Measurements from ENCODE around the gene CNTNAP5. TPM values are rescaled to one million over a fixed set of nuclear protein-coding genes. Genes with fewer than 3 reads are reported as not detected.

The CNTNAP5 gene
- total and polyA plus RNA-seq, 9 of the 15 experiments (the other 6 are each of a cell fraction or from before 2014, with no cell fraction given): not detected

DNA sequence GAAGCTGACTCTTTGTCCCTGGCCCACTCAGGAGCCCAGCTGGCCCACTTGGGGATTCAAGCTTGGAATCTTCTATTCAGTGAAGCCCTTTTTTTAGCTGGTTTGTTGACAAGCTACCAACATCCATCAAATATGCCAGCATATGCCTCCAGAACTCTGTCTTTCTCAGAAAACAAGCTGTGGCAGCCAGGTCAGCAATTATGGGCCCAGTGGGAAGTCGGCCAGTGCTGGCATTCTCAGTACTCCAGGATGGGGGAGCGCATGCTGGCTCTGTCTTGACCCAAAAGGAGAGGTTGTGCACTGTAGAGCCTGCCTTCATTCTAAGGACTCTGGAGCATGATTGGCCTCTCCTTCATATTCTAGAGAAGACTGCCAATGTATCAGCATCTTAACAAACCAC lies 401.5 kb downstream of the CNTNAP5 start:
- Histone ChIP-seq H3K27me3 (ENCODE audit: control insufficient read depth in 2 of 2, insufficient read depth in 2 of 2, low read length in 2 of 2) (no peaks in the 10 kb centered on the region), H3K4me1 (replicated peaks in 1 of 2; ENCODE audit: control insufficient read depth in 2 of 2, insufficient read depth in 2 of 2, low read length in 2 of 2) (no peaks in the 10 kb centered on the region), H3K9ac (ENCODE audit: insufficient read depth in 1 of 2, low read depth in 2 of 2, low read length in 2 of 2) (no peak overlapping the region), H3K4me2 (ENCODE audit: insufficient read depth, low read length) (no peak overlapping the region), H3K36me3 (ENCODE audit: control insufficient read depth, insufficient read depth, low read length) (no peaks in the 10 kb centered on the region), H3K79me2 (ENCODE audit: control insufficient read depth, insufficient read depth, low read length) (no peaks in the 10 kb centered on the region), H3K9me3 (replicated peaks; ENCODE audit: control insufficient read depth, insufficient read depth, low read depth, low read length) (no peaks in the 10 kb centered on the region), H3K9me1 (ENCODE audit: control insufficient read depth, insufficient read depth, low read length) (no peaks in the 10 kb centered on the region), H3K4me3 (no peak overlapping the region), H2AFZ (ENCODE audit: low read depth, low read length) (no peak overlapping the region), H4K20me1 (replicated peaks; ENCODE audit: control insufficient read depth, insufficient read depth, low read length) (no peaks in the 10 kb centered on the region), H3K27ac (ENCODE audit: extremely low read depth, low read depth, low read length) (no peak overlapping the region)
- POLR2A ChIA-PET: no interaction called here
- in situ Hi-C loops (cut with MboI) (no loop called here), intact Hi-C loops (cut with micrococcal nuclease) (no loop called here)
- no peak for TF ChIP-seq ZNF174 (CRISPR knock-in tag; IDR thresholded peaks at IDR 0.05)
- no peak for TF ChIP-seq FUS (optimal IDR thresholded peaks at IDR 0.05; ENCODE audit: low read depth, low read length)
- no peak for TF ChIP-seq HMG20B (CRISPR knock-in tag; IDR thresholded peaks at IDR 0.05)
- TF ChIP-seq SLC30A9 (CRISPR knock-in tag; IDR thresholded peaks at IDR 0.05): no peak
- TF ChIP-seq, protein P1, sequence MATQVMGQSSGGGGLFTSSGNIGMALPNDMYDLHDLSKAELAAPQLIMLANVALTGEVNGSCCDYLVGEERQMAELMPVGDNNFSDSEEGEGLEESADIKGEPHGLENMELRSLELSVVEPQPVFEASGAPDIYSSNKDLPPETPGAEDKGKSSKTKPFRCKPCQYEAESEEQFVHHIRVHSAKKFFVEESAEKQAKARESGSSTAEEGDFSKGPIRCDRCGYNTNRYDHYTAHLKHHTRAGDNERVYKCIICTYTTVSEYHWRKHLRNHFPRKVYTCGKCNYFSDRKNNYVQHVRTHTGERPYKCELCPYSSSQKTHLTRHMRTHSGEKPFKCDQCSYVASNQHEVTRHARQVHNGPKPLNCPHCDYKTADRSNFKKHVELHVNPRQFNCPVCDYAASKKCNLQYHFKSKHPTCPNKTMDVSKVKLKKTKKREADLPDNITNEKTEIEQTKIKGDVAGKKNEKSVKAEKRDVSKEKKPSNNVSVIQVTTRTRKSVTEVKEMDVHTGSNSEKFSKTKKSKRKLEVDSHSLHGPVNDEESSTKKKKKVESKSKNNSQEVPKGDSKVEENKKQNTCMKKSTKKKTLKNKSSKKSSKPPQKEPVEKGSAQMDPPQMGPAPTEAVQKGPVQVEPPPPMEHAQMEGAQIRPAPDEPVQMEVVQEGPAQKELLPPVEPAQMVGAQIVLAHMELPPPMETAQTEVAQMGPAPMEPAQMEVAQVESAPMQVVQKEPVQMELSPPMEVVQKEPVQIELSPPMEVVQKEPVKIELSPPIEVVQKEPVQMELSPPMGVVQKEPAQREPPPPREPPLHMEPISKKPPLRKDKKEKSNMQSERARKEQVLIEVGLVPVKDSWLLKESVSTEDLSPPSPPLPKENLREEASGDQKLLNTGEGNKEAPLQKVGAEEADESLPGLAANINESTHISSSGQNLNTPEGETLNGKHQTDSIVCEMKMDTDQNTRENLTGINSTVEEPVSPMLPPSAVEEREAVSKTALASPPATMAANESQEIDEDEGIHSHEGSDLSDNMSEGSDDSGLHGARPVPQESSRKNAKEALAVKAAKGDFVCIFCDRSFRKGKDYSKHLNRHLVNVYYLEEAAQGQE (IDR thresholded peaks at IDR 0.05; ENCODE audit: borderline replicate concordance): no peak
- TF ChIP-seq, protein P1 (CRISPR knock-in tag; IDR thresholded peaks at IDR 0.05; ENCODE audit: low read depth): no peak
- no peak for TF ChIP-seq FOXK1 (CRISPR knock-in tag; IDR thresholded peaks at IDR 0.05; ENCODE audit: borderline replicate concordance)
- no peak for TF ChIP-seq ZNF239 (CRISPR knock-in tag; IDR thresholded peaks at IDR 0.05)
- no peak for TF ChIP-seq ZZZ3 (IDR thresholded peaks at IDR 0.05)
- TF ChIP-seq ASH1L (IDR thresholded peaks at IDR 0.05; ENCODE audit: borderline replicate concordance, low read depth, partially characterized antibody): no peak
- no peak for TF ChIP-seq ZNF124 (CRISPR knock-in tag; IDR thresholded peaks at IDR 0.05)
- TF ChIP-seq, protein P2, sequence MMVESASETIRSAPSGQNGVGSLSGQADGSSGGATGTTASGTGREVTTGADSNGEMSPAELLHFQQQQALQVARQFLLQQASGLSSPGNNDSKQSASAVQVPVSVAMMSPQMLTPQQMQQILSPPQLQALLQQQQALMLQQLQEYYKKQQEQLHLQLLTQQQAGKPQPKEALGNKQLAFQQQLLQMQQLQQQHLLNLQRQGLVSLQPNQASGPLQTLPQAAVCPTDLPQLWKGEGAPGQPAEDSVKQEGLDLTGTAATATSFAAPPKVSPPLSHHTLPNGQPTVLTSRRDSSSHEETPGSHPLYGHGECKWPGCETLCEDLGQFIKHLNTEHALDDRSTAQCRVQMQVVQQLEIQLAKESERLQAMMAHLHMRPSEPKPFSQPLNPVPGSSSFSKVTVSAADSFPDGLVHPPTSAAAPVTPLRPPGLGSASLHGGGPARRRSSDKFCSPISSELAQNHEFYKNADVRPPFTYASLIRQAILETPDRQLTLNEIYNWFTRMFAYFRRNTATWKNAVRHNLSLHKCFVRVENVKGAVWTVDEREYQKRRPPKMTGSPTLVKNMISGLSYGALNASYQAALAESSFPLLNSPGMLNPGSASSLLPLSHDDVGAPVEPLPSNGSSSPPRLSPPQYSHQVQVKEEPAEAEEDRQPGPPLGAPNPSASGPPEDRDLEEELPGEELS (CRISPR knock-in tag; IDR thresholded peaks at IDR 0.05; ENCODE audit: borderline replicate concordance): no peak
- TF ChIP-seq FOS (IDR thresholded peaks at IDR 0.05; ENCODE audit: extremely low read depth, insufficient read length): no peak
- ATAC-seq (no peak), FAIRE-seq (no peak), DNase-seq (ENCODE audit: extremely low read depth in 1 of 4, low spot score in 3 of 4) (no peak)
- no TSS peak for BruUV-seq (replicated peaks)
- 4% methylated on average over 2 of the region's 2 CpGs for WGBS (ENCODE audit: insufficient coverage, low coverage, missing lambda C conversion rate)
- CTCF ChIA-PET (ENCODE audit: low intra/inter-chr PET ratio): no interaction called here

Measured in K562 (cell line).